K562 (cell line): ENCODE measurements around the gene MFF. TPM values are rescaled to one million over a fixed set of nuclear protein-coding genes. Genes with fewer than 3 reads are reported as not detected.

Experiments used
- ATAC-seq: fragments of 200-7000 bp; cut with Tn5 transposase; 3 replicates; pipeline ENCODE4 v1.9.1; 2020; ENCODE audit warnings: moderate library complexity
- BruUV-seq: library from RNA; stranded (reverse); fragments of 400-500 nt; replicated peaks from 2 replicates; lab custom pipeline; 2021; lab: Mats Ljungman, UMichigan
- CTCF ChIA-PET: fragments of 300-600 bp; formaldehyde crosslinking; extraction: SDS; loops from one replicate; lab custom pipeline; 2021; ENCODE audit warnings: low intra/inter-chr PET ratio; lab: Yijun Ruan, JAX
- POLR2A ChIA-PET: fragments of 300-600, 350-650 bp; sonication (Branson Sonifier 250); formaldehyde crosslinking; extraction: SDS; loops from one replicate; lab custom pipeline; 2021; ENCODE audit warnings: antibody characterized with exemption, inconsistent platforms; lab: Yijun Ruan, JAX
- DNase-seq, 4 experiments: peaks; one replicate each; pipeline versions ENCODE4 v3.0.0 to v3.0.0-alpha.2; 2011 to 2018; ENCODE audit warnings: low spot score in 3 of 4, mixed read lengths in 3 of 4; ENCODE audit errors: extremely low read depth in 1 of 4
- FAIRE-seq: peaks from 2 replicates; lab custom pipeline; 2011; peaks lifted over from hg19 to GRCh38; lab: Jason Lieb, UNC
- H2AFZ ChIP-seq: 2 replicates; pipeline ENCODE4 v1.6.0; 2011; ENCODE audit warnings: low read depth, low read length, control low read depth, inconsistent platforms
- H3K27ac ChIP-seq: fragments of 200-600 bp; 3 replicates; pipeline ENCODE4 v1.8.0; 2011; ENCODE audit warnings: low read depth, mild to moderate bottlenecking, control low read depth, inconsistent platforms, low read length, moderate library complexity, mixed read lengths; ENCODE audit errors: extremely low read depth
- H3K27me3 ChIP-seq, 2 experiments: fragments of 300-600 bp in 1 of 2; 2 replicates in 1 of 2; 3 replicates in 1 of 2; pipeline versions ENCODE4 v1.6.0 to v1.8.0; 2011; ENCODE audit warnings: inconsistent platforms in 2 of 2, low read length in 2 of 2, mild to moderate bottlenecking in 1 of 2, mixed read lengths in 1 of 2, moderate library complexity in 1 of 2; ENCODE audit not compliant: control insufficient read depth in 2 of 2, insufficient read depth in 2 of 2
- H3K36me3 ChIP-seq: fragments of 300-600 bp; 3 replicates; pipeline ENCODE4 v1.8.0; 2011; ENCODE audit warnings: mild to moderate bottlenecking, low read length, inconsistent platforms; ENCODE audit not compliant: control insufficient read depth, insufficient read depth
- H3K4me1 ChIP-seq, 2 experiments: fragments of 200-600 bp in 1 of 2; replicated peaks in 1 of 2; 2 replicates in 1 of 2; 3 replicates in 1 of 2; pipeline versions ENCODE4 v1.5.1 to v1.8.0; 2011; ENCODE audit warnings: inconsistent platforms in 2 of 2, low read length in 2 of 2, mild to moderate bottlenecking in 1 of 2, mixed read lengths in 1 of 2, moderate library complexity in 1 of 2; ENCODE audit not compliant: control insufficient read depth in 2 of 2, insufficient read depth in 2 of 2
- H3K4me2 ChIP-seq: 2 replicates; pipeline ENCODE4 v1.6.1; 2011; ENCODE audit warnings: low read length, control low read depth, inconsistent platforms, mixed read lengths; ENCODE audit not compliant: insufficient read depth
- H3K4me3 ChIP-seq: fragments of 200-600 bp; sonication (generic), shearing (Covaris generic); 2 replicates; pipeline ENCODE4 v1.5.1; 2016; ENCODE audit warnings: control low read depth, inconsistent platforms
- H3K79me2 ChIP-seq: fragments of 200-600 bp; 3 replicates; pipeline ENCODE4 v1.8.0; 2011; ENCODE audit warnings: low read length, inconsistent platforms; ENCODE audit not compliant: control insufficient read depth, insufficient read depth
- H3K9ac ChIP-seq, 2 experiments: 2 replicates each; pipeline versions ENCODE4 v1.6.0 to v1.6.1; 2011; ENCODE audit warnings: low read depth in 2 of 2, low read length in 2 of 2, control low read depth in 1 of 2, inconsistent platforms in 1 of 2, mild to moderate bottlenecking in 1 of 2, mixed read lengths in 1 of 2; ENCODE audit not compliant: insufficient read depth in 1 of 2
- H3K9me1 ChIP-seq: one replicate; pipeline ENCODE4 v1.6.0; 2011; ENCODE audit warnings: inconsistent platforms, mild to moderate bottlenecking, low read length, moderate library complexity; ENCODE audit not compliant: control insufficient read depth, insufficient read depth
- H3K9me3 ChIP-seq: replicated peaks from 2 replicates; pipeline ENCODE4 v1.5.1; 2011; ENCODE audit warnings: low read depth, low read length, inconsistent platforms; ENCODE audit not compliant: control insufficient read depth, insufficient read depth
- H4K20me1 ChIP-seq: replicated peaks from 2 replicates; pipeline ENCODE4 v1.6.1; 2011; ENCODE audit warnings: low read length, inconsistent platforms, mixed read lengths; ENCODE audit not compliant: control insufficient read depth, insufficient read depth
- CREM ChIP-seq: IDR thresholded peaks from 2 replicates; pipeline ENCODE4 v1.6.1; 2014; ENCODE audit warnings: antibody characterized with exemption, low read depth
- E2F1 ChIP-seq: sonication (generic); formaldehyde crosslinking; IDR thresholded peaks from 2 replicates; pipeline ENCODE4 v1.8.1; 2023; ENCODE audit warnings: mild to moderate bottlenecking, missing genetic modification reagents, moderate library complexity
- GABPB1 ChIP-seq: sonication (generic); formaldehyde crosslinking; IDR thresholded peaks from 2 replicates; pipeline ENCODE4 v1.8.0; 2022; ENCODE audit warnings: mild to moderate bottlenecking, missing genetic modification reagents
- GTF2B ChIP-seq: IDR thresholded peaks from 2 replicates; pipeline ENCODE4 v1.6.1; 2011; ENCODE audit not compliant: insufficient read length; ENCODE audit errors: extremely low read depth
- MXI1 ChIP-seq: IDR thresholded peaks from 2 replicates; pipeline ENCODE4 v1.6.1; 2011; ENCODE audit warnings: low read depth, mild to moderate bottlenecking, improper control_type of control experiment, low read length
- NR1H2 ChIP-seq: sonication (generic); formaldehyde crosslinking; IDR thresholded peaks from 2 replicates; pipeline ENCODE4 v1.4.0; 2020; ENCODE audit warnings: mild to moderate bottlenecking, missing genetic modification reagents
- POLR2AphosphoS2 ChIP-seq: IDR thresholded peaks from 2 replicates; pipeline ENCODE4 v1.6.1; 2012; ENCODE audit warnings: low read length, improper control_type of control experiment
- SMARCE1 ChIP-seq: fragments of 450-650 bp; IDR thresholded peaks from 2 replicates; pipeline ENCODE4 v1.7.1; 2016; ENCODE audit warnings: mild to moderate bottlenecking
- YY1 ChIP-seq, 3 experiments: IDR thresholded peaks; 2 replicates each; pipeline ENCODE4 v1.6.1; 2011; ENCODE audit warnings: low read length in 2 of 3, mild to moderate bottlenecking in 2 of 3, moderate library complexity in 2 of 3, borderline replicate concordance in 1 of 3, control low read depth in 1 of 3, low read depth in 1 of 3; ENCODE audit not compliant: insufficient read depth in 3 of 3, insufficient replicate concordance in 2 of 3, control insufficient read depth in 1 of 3, insufficient read length in 1 of 3; ENCODE audit errors: extremely low read depth in 1 of 3
- ZNF444 ChIP-seq: fragments of 250-450 bp; sonication (Bioruptor Pico); IDR thresholded peaks from 2 replicates; pipeline ENCODE4 v1.4.0; 2020; ENCODE audit warnings: mild to moderate bottlenecking, moderate library complexity
- ZNF512 ChIP-seq: IDR thresholded peaks from 2 replicates; pipeline ENCODE4 v1.6.1; 2016; ENCODE audit warnings: missing genetic modification characterization, missing compliant biosample characterization
- WGBS: fragments of 100-300 bp; shearing (Covaris generic); methylation state at CpG from one replicate; pipeline ENCODE4 v1.1.6; 2016; ENCODE audit warnings: low coverage, mixed read lengths; ENCODE audit not compliant: insufficient coverage; ENCODE audit errors: missing lambda C conversion rate; 5-methylcytosine and 5-hydroxymethylcytosine counted together
- in situ Hi-C: fragments of 300-500 bp; cut with MboI; formaldehyde crosslinking; loops from 4 replicates; pipeline ENCODE4 v1.15.0; 2018; ENCODE audit warnings: inconsistent platforms, mixed read lengths
- intact Hi-C: fragments of 100-400 bp; cut with micrococcal nuclease; formaldehyde crosslinking; loops from 2 replicates; pipeline ENCODE4 v1.14.2; 2022
- polyA plus RNA-seq, 8 experiments: library from polyadenylated mRNA; depleted of rRNA in 4 of 8; stranded (reverse) in 5 of 8; unstranded in 3 of 8; fragments of >200 nt; fragmentation: Nextera tagmentation in 2 of 8; fragmentation: Illumina TruSeq in 1 of 8; extraction: Ambion mirVana in 2 of 8; extraction: Trizol in 1 of 8; gene quantifications; 2 replicates each; pipeline versions ENCODE4 v1.2.1 to v1.2.3, GENCODE V29; 2011 to 2014; ENCODE audit warnings: inconsistent platforms in 1 of 8, missing spikeins in 1 of 8
- total RNA-seq, 7 experiments: library from RNA; depleted of rRNA in 6 of 7; stranded (reverse); fragments of >200 nt in 6 of 7; fragmentation: Illumina TruSeq in 2 of 7; extraction: Trizol in 2 of 7; gene quantifications; 2 replicates each; pipeline versions ENCODE4 v1.2.1 to v1.2.3, GENCODE V29; 2011 to 2021; ENCODE audit warnings: low replicate concordance in 1 of 7

MFF gene
- total and polyA plus RNA-seq, 9 of the 15 experiments (the other 6 are each of a cell fraction or from before 2014, with no cell fraction given): 9.4 to 75.4 (median 55.7) TPM

DNA sequence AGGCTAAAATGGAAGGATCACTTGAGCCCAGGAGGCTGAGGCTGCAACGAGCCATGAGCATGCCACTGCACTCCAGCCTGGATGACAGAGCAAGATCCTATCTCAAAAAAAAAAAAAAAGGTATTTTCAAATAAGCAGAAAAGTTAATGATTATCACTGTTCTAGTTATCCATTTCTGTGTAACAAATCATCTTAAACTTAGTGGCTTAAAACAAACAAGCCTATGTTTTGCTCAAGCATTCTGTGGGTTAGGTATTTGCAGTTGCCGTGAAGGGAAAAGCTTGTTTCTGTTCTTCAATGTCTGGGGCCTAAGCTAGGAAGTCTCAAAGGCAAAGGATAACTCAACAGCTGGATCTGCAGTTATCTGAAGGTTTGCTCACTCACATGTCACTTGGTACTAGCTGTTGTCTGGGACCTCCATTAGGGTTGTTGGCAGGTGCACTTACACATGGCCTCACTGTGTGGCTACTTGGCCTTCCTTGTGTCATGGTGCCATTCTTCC, 14.1 kb downstream of the MFF start:
- in situ Hi-C loops (no loop called here), intact Hi-C loops (no loop called here)
- ChIA-PET POLR2A (interaction anchor here (1.1 kb wide), 1 partner anchor 9 kb away, joined by 3 read pairs; no protein-coding TSS in a partner anchor), CTCF (no interaction called here)
- Histone ChIP-seq H3K9ac (no peak overlapping the region), H3K27me3 (no peaks in the 10 kb centered on the region), H3K79me2 (no peaks in the 10 kb centered on the region), H3K4me2 (no peak overlapping the region), H2AFZ (no peak overlapping the region), H3K4me3 (no peak overlapping the region), H3K9me1 (no peaks in the 10 kb centered on the region), H3K36me3 (peaks cover 41% of the 10 kb centered on the region; the same call in 2 of the 3 replicates), H3K27ac (no peak overlapping the region), H3K4me1 (no peaks in the 10 kb centered on the region), H4K20me1 (no peaks in the 10 kb centered on the region), H3K9me3 (no peaks in the 10 kb centered on the region)
- no peak for ATAC-seq
- DNase-seq: no peak
- no TSS peak for BruUV-seq
- no peak for FAIRE-seq
- WGBS: 80% methylated on average over 1 of the region's 2 CpGs
- no peak for TF ChIP-seq CREM
- TF ChIP-seq GTF2B: no peak
- TF ChIP-seq SMARCE1: no peak
- TF ChIP-seq E2F1: no peak
- TF ChIP-seq ZNF512 (tag): no peak
- TF ChIP-seq MXI1: no peak
- TF ChIP-seq YY1 (IDR thresholded peaks at IDR 0.05; ENCODE audit: borderline replicate concordance in 1 of 3, control insufficient read depth in 1 of 3, extremely low read depth in 1 of 3, insufficient read depth in 3 of 3, insufficient read length in 1 of 3, insufficient replicate concordance in 2 of 3, low read depth in 1 of 3, low read length in 2 of 3): no peak
- no peak for TF ChIP-seq POLR2AphosphoS2
- no peak for TF ChIP-seq GABPB1 (CRISPR knock-in tag)
- TF ChIP-seq NR1H2: no peak
- TF ChIP-seq ZNF444 (CRISPR knock-in tag): no peak
